ENCODE data around the gene MCAT. TPM values are rescaled to one million over a fixed set of nuclear protein-coding genes. Genes with fewer than 3 reads are reported as not detected.

MCAT gene
- total and polyA plus RNA-seq, 2 donors (not counting 1 experiment from before 2014, with no cell fraction given) = 8.4 to 10.1 TPM

DNA sequence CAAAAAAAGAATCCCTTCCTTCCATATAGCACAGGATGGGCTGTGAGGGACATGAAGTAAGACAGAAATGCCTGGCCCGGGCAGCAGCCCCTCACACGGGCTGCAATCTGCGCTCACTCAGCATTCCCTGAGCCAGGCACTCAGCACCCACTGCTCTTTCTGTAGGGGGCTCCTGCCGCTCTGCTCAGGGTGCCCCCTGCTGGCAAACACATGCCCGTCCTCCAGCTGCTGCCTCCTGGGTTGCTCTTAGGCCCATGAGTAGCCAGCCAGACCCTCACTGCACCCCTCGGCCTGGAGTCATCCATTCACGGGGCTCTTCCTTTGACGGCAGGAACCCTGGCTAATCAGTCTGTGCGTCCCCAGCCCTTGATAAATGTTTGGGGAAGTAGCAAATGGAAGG, 6.9 kb downstream of the MCAT start:
- Histone ChIP-seq H3K27ac (ENCODE audit: low read length in 2 of 2) (no peak overlapping the region), H4K20me1 (ENCODE audit: control insufficient read depth, insufficient read depth, low read length, poor library complexity, severe bottlenecking) (peaks cover 22% of the 10 kb centered on the region), H3K4me3 (ENCODE audit: control extremely low read depth in 1 of 5, extremely low read depth in 1 of 5, insufficient read depth in 1 of 5, low read depth in 2 of 5, low read length in 4 of 5) (no peak overlapping the region), H3K36me3 (replicated peaks in 1 of 2; ENCODE audit: control extremely low read depth in 1 of 2, control insufficient read depth in 1 of 2, extremely low read depth in 1 of 2, insufficient read depth in 2 of 2, low read length in 1 of 2) (peaks cover 9 to 39% of the 10 kb centered on the region in 2 experiments), H3K4me1 (ENCODE audit: control insufficient read depth in 2 of 2, insufficient read depth in 2 of 2, low read length in 2 of 2) (peaks cover 0 to 10% of the 10 kb centered on the region in 2 donors), H3K4me2 (replicated peaks; ENCODE audit: low read depth, low read length, poor library complexity, severe bottlenecking) (no peak overlapping the region), H3K27me3 (replicated peaks in 1 of 4; ENCODE audit: control extremely low read depth in 1 of 4, control insufficient read depth in 3 of 4, insufficient read depth in 4 of 4, low read length in 3 of 4) (no peaks in the 10 kb centered on the region), H3K79me2 (ENCODE audit: control insufficient read depth, insufficient read depth, low read length) (peaks cover 9% of the 10 kb centered on the region), H3K9ac (ENCODE audit: low read length) (no peak overlapping the region), H2AFZ (ENCODE audit: insufficient read depth, low read depth, low read length, poor library complexity, severe bottlenecking) (no peak overlapping the region), H3K9me3 (ENCODE audit: control extremely low read depth in 1 of 3, control insufficient read depth in 2 of 3, insufficient read depth in 1 of 3, low read length in 2 of 3) (peaks cover 0 to 6% (median 0%) of the 10 kb centered on the region in 3 donors)
- H3K27me3 Mint-ChIP-seq = no peaks in the 10 kb centered on the region
- ChIA-PET CTCF (interaction anchor here (0.6 to 3.5 kb wide), 10 partner anchors 8 to 357 kb away, joined by 3 to 14 read pairs (median 6); partner anchors contain the start of genes BIK and TSPO), POLR2A (no interaction called here)
- 38% methylated on average over 5 of the region's 9 CpGs for WGBS (ENCODE audit: insufficient coverage)
- no peak overlapping the region for H3K4me3 Mint-ChIP-seq
- intact Hi-C loops (cut with micrococcal nuclease) = loop anchor here (2.0 to 10.0 kb wide), 2 partner anchors 25 to 271 kb away; partner anchors contain the start of gene BIK
- H3K27ac Mint-ChIP-seq = no peak overlapping the region
- peaks cover 8% of the 10 kb centered on the region for H3K4me1 Mint-ChIP-seq
- H3K9me3 Mint-ChIP-seq (ENCODE audit: insufficient read depth) = no peaks in the 10 kb centered on the region
- ATAC-seq (ENCODE audit: low read depth) (peak; percentile 92), DNase-seq (peak; percentile 71)
- TF ChIP-seq EZH2 (IDR thresholded peaks at IDR 0.05; ENCODE audit: borderline replicate concordance, insufficient read depth, low read depth, low read length, poor library complexity, severe bottlenecking) = no peak
- TF ChIP-seq, protein P1, sequence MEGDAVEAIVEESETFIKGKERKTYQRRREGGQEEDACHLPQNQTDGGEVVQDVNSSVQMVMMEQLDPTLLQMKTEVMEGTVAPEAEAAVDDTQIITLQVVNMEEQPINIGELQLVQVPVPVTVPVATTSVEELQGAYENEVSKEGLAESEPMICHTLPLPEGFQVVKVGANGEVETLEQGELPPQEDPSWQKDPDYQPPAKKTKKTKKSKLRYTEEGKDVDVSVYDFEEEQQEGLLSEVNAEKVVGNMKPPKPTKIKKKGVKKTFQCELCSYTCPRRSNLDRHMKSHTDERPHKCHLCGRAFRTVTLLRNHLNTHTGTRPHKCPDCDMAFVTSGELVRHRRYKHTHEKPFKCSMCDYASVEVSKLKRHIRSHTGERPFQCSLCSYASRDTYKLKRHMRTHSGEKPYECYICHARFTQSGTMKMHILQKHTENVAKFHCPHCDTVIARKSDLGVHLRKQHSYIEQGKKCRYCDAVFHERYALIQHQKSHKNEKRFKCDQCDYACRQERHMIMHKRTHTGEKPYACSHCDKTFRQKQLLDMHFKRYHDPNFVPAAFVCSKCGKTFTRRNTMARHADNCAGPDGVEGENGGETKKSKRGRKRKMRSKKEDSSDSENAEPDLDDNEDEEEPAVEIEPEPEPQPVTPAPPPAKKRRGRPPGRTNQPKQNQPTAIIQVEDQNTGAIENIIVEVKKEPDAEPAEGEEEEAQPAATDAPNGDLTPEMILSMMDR (IDR thresholded peaks at IDR 0.05) = peak; percentile 75

DNA sequence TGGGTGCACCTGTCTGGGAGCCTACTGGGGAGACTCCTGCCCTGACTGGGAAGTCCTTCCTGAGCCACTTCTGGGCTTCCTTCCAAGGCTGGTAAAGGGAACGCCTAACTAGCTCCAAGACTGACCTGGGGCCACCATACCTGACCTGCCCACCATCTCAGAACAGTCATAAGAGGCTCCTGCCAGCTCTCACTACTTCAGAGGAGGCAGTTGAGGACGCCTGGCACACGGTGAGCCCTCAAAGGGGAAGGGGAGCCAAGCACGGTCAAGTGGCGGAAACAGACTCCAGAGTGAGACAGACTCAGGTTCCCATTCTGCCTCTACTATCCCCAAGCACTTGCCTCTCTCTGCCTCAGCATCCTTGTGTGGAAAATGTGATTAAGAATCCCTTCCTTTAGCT, 7.6 kb downstream of the MCAT start:
- H3K4me3 ChIP-seq (ENCODE audit: control extremely low read depth in 1 of 5, extremely low read depth in 1 of 5, insufficient read depth in 1 of 5, low read depth in 2 of 5, low read length in 4 of 5) = no peak overlapping the region
- no peak for TF ChIP-seq EZH2 (IDR thresholded peaks at IDR 0.05; ENCODE audit: borderline replicate concordance, insufficient read depth, low read depth, low read length, poor library complexity, severe bottlenecking)
- TF ChIP-seq, protein P1 (IDR thresholded peaks at IDR 0.05) = no peak

More for the DNA sequence above, 7.6 kb downstream of the MCAT start:
- no peak overlapping the region for H2AFZ ChIP-seq (ENCODE audit: insufficient read depth, low read depth, low read length, poor library complexity, severe bottlenecking)
- intact Hi-C loops (cut with micrococcal nuclease) = loop anchor here (10.0 kb wide), 1 partner anchor 271 kb away; no protein-coding TSS in a partner anchor
- peaks cover 22% of the 10 kb centered on the region for H4K20me1 ChIP-seq (ENCODE audit: control insufficient read depth, insufficient read depth, low read length, poor library complexity, severe bottlenecking)
- peaks cover 0 to 6% (median 0%) of the 10 kb centered on the region in 3 donors for H3K9me3 ChIP-seq (ENCODE audit: control extremely low read depth in 1 of 3, control insufficient read depth in 2 of 3, insufficient read depth in 1 of 3, low read length in 2 of 3)
- peaks cover 0 to 10% of the 10 kb centered on the region in 2 donors for H3K4me1 ChIP-seq (ENCODE audit: control insufficient read depth in 2 of 2, insufficient read depth in 2 of 2, low read length in 2 of 2)
- Mint-ChIP-seq H3K27ac (no peak overlapping the region), H3K4me1 (peaks cover 3% of the 10 kb centered on the region), H3K9me3 (ENCODE audit: insufficient read depth) (no peaks in the 10 kb centered on the region), H3K4me3 (no peak overlapping the region), H3K27me3 (no peaks in the 10 kb centered on the region)
- no peaks in the 10 kb centered on the region for H3K27me3 ChIP-seq (replicated peaks in 1 of 4; ENCODE audit: control extremely low read depth in 1 of 4, control insufficient read depth in 3 of 4, insufficient read depth in 4 of 4, low read length in 3 of 4)
- ChIA-PET POLR2A (interaction anchor here (0.7 kb wide), 1 partner anchor 495 kb away, joined by 7 read pairs; no protein-coding TSS in a partner anchor), CTCF (interaction anchor here (0.7 to 2.0 kb wide), 7 partner anchors 9 to 1100 kb away, joined by 3 to 14 read pairs (median 4); partner anchors contain the start of gene BIK)
- ATAC-seq (ENCODE audit: low read depth) = no peak
- WGBS (ENCODE audit: insufficient coverage) = 83% methylated on average over 3 of the region's 5 CpGs
- peaks cover 9 to 39% of the 10 kb centered on the region in 2 experiments for H3K36me3 ChIP-seq (replicated peaks in 1 of 2; ENCODE audit: control extremely low read depth in 1 of 2, control insufficient read depth in 1 of 2, extremely low read depth in 1 of 2, insufficient read depth in 2 of 2, low read length in 1 of 2)
- H3K9ac ChIP-seq (ENCODE audit: low read length) = no peak overlapping the region
- no peak for DNase-seq
- H3K79me2 ChIP-seq (ENCODE audit: control insufficient read depth, insufficient read depth, low read length) = peaks cover 5% of the 10 kb centered on the region
- no peak overlapping the region for H3K4me2 ChIP-seq (replicated peaks; ENCODE audit: low read depth, low read length, poor library complexity, severe bottlenecking)
- no peak overlapping the region for H3K27ac ChIP-seq (ENCODE audit: low read length in 2 of 2)
